NCI-H1436 treated with DMSO at 0.1 percent for 48 hours (cell line): Measurements from ENCODE around the gene STK33.

ENCODE experiments used
- DNase-seq: peaks from one replicate; lab custom pipeline; 2025; lab: John Stamatoyannopoulos, UW

STK33 gene

DNA sequence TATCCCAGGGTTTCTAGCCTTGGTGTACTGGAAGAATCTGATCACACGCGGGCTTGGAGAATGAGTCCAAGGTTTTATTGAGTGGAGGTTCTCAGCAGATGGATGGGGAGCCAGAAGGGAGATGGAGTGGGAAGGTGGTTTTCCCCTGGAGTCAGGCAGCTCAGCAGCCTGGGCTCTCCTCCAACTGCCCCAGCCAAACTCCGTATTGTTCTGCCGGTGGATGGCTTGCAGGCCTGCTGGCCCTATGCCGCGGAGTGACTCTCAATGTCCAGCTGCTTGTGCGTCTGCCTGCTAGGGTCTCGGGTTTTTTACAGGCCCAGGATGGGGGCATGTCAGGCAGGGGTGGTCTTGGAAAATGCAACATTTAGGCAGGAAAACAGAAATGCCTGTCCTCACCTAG lies 168.0 kb downstream of the STK33 start:
- DNase-seq, result no peak

GRCh38 chr11:8415195-8415594 lies 178.8 kb downstream of the STK33 start:
- DNase-seq, result no peak

DNA sequence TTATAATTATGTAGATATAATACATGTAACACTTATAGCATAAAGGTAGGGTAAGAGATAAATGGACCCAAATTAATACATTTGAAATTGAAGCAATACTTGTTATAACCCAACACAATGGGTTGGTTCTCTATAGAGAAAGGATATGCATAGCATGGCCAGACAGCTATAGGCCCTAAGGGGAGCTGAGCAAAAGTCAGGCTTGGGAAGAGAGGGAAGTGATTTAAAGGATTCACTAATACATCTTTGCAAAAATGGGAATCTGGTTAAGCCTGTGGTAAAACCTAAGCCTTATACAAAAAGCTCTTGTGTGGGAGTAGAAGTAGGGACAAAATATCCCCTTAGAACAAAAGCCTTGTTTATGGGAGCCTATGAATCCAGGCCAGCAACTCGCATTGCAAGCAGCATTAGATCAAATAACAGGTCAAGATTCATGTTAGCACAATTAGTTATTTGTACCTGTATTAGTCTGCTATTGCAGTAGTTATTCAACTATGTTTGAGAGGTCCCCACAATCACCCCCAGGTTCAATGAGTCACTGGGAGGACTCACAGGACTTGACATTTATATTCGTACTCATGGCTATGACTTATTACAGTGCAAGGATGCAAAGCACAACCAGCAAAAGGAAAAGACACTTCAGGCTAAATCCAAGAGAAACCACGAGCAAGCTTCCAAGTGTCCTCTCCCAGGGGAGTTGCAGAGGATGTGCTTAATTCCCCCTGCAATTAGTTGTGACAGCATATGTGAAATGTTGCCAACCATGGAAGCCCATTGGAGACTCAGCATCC lies 185.7 kb downstream of the STK33 start:
- no peak for DNase-seq

- no peak for DNase-seq
Observed at GRCh38 chr11:8403310-8403709, 190.7 kb downstream of the STK33 start.

DNA sequence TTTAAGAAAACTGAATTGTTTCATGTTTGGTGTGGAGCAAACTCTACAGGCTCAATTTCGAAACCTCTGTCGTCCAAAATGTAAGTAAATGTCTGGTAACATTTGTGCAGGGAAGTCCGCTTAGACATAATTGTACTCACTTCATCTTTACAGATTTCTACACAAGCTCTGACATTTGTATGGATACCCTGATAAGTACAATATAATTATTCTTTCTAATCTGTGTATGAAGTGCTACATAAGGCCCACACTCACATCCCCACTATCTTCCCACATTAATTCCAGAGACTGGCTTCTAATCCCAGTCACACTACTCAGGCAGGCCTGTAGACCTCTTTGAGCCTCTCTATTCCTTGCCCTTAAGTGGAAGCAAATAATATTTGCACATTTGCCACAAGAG lies 201.1 kb downstream of the STK33 start:
- no peak for DNase-seq

DNA sequence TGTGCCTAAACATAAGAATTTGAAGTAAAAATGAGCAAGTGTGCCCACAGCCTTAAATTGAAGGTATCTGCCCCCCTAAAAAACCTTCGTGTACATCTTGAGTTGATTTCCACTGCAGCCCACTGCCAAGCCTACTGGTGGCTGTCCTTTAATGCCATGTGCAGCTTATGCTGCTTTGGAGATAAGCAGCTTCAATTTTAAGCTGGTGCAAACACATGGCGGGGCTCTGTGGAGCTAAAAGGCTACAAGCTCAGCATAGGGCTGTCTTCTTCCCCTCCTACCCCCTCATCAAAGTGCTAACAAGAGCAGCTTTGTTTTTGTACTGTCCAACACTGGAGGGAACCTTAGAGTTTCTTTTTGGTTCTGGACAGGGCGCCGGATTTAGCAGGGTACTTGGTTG lies 201.9 kb downstream of the STK33 start:
- DNase-seq, result no peak

GRCh38 chr11:8390851-8391612 lies 203.0 kb downstream of the STK33 start:
- DNase-seq, result no peak

- no peak for DNase-seq
Observed at GRCh38 chr11:8389029-8389996, 204.7 kb downstream of the STK33 start.

GRCh38 chr11:8387693-8388092 lies 206.3 kb downstream of the STK33 start:
- no peak for DNase-seq

GRCh38 chr11:8387141-8387540 lies 206.9 kb downstream of the STK33 start:
- DNase-seq, result no peak

DNA sequence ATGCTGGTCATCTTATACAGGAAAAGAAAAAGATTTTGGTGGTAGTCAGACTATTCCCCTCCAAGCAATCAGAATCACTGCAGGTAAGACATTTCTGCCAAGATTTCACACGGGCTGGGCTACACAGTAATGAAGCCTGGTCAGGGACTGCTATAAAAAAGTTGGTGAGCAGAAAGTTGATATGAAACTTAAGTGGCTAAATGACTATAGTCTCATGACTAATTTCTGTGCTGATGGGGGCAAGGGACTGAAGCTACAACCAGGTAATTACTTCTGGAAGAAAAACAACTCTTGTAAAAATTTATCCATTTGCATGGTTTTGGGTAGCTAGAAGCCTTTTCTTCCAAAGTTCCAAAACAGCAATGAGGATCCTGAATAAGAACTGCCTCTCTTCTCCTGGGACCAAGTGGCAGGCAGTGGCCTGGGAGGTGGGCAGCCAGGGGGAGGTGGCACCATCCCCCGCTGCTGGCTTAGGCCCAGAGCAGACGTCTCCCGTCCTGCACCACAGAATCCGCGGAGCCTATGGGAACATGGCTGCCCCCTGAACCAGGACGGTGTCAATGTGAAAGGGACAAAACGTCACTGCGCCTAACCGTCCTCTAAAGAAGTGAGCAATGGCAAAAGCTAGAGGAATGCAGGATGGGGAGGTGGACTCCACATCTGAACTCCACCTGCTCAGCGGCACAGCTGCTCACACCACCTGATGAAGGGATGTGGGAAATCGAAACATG lies 207.7 kb downstream of the STK33 start:
- no peak for DNase-seq

DNA sequence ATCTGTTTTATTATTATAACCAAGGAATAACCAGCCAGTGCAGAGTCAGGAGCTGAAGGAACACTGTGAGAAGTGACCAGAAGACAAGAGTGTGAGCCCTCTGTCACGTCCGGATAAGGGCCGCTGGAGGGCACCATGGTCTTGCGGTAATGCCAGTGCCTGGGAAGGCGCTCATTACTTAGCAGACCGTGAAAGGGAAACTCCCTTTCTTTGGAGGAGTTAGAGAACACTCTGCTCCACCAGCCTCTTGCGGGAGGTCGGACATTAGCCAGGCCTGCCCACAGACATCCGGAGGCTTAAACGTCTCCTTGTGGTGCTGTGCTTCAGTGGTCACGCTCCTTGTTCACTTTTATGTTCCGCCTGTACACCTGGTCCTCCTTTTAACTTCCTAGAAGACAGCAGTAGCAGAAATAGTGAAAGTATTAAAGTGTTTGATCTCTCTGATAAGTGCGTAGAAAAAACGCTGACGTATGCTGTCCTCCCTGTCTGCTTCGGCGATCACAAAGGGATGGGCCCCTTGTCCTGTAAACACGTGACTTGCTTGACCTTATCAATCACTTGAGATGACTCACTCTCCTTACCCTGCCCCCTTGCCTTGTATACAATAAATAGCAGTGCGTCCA lies 209.7 kb downstream of the STK33 start:
- DNase-seq, result no peak

GRCh38 chr11:8383627-8384026 lies 210.4 kb downstream of the STK33 start:
- DNase-seq, result no peak

DNA sequence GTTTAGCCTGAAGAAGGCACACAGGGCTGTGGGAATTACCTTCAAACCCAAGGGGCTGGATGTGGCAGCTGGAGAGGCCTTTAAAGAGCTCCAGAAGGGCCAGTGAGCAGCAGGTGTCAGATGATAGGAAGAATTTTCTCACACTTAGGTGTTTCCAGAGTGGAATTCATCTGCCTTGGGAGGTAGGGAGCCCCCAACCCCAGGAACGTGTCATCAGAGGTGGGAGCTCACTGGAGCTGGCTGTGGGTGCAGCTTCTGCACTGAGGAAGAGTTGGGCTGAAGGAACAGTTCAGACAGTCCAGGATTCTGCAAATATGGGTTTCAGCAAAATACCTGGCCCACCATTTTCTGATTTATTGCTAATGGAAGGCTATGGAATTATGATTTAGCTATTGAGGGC lies 210.8 kb downstream of the STK33 start:
- no peak for DNase-seq

DNA sequence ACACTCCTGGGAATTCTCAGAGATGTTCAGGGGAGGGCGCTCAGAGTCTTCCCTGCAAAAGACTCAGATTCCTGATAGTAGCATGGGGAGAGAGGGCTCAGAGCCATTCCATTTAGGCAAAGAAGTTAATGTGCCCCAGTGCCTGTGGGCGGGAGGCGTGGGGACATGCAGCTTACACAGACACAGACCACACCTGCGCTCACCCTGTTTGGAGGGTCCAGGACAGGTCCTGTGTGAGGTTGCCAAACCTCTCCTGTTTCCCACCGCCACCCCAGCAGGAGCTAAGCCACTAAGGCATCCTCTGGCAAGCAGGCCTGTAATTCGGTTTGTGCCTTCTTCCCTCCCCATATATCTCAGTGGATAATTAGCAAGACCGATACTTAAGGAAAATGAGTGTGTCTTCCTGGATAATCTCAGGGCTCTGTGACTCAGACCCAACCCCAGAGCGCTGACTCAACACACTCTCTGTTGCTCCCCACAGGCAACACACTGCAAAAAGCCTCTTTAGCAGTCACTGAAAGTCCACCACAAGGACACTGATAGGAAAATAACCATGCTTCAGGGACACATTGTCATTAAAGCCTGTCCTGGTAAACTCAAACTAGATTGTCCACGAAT lies 211.5 kb downstream of the STK33 start:
- no peak for DNase-seq

DNA sequence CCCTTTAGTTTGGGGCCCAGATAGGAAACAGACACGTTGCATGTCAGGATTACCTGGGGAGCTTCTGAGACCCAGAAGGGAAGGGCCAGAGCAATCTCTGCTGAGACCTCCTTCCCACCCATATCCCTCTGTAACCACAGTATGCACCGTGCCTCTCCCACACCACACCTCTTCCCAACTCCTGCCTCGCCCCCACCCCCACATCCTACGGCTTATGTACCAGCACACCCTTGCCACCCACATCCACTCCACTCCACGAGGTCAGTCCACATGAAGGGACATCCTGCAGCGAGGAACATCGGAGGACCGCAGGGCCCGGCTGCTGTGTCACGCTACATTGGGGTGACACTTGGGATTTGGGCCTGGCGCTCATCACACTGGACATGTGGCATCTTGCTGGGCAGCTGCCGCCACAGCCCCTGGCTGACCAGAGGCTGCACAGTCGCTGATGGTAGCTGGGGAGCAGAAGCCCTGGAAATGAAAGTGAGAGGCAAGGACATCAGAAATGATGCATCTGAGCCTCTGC lies 212.1 kb downstream of the STK33 start:
- no peak for DNase-seq

DNA sequence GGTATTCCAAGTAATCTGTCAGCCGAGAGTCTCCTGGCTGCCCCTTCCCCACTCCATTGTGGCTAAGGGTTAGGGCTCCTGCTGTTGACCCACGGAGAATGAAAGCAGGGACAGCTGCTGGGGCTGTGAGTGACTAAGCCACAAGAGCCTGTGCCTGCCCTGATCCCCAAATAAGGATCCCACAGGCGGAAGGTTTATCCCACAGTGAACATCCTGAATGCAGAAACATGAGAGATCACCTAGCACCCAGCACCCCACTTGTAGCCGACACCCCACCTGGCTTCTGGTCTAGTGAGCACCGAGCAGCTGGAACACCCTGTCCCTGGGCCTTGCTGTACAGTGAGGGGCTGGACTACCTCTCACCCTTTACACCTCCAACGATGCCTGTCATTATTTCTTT lies 212.7 kb downstream of the STK33 start:
- no peak for DNase-seq

GRCh38 chr11:8375932-8376331 lies 218.1 kb downstream of the STK33 start:
- DNase-seq, result no peak

DNA sequence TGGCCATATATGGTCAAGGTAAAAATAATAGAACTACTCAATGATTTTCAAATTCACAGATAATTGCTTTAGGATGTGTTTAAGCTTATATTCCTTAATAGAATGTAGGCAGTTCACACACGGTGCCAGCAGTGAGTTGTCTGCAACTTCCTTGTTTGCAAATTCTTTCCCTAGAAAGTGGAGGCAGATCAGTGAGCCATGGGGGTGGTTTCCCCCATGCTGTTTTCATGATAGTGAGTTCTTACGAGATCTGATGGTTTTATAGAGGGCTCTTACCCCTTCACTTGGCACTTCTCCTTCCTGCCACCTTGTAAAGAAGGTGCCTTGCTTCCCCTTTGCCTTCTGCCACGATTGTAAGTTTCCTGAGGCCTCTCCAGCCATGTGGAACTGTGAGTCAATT lies 218.6 kb downstream of the STK33 start:
- DNase-seq, result no peak

DNA sequence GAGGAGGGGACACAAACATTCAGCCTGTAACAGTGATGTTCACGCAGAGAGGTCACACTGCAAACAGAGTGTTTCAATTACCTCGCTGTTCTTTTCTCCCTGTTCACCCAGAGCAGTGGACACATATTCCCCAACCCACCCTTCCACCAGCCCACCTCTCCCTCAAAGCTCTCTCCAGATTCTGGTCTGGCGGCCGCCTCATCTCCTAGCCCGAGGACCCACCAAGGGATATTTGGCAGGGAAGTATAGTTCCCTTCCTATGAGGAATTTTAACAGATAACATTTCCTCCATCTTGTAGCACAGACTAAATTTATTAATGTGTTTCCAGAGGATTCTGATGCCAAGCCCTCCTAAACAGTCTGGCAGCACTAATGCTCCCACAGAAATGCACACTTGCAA lies 219.3 kb downstream of the STK33 start:
- no peak for DNase-seq
